CD4-positive, alpha-beta T cell treated with Interleukin-21 for 1 hour (primary cell): ENCODE measurements around the gene PAX5.

Experiments used
- DNase-seq: peaks from one replicate; pipeline ENCODE4 v3.0.0-alpha.2; 2020

The PAX5 gene

DNA sequence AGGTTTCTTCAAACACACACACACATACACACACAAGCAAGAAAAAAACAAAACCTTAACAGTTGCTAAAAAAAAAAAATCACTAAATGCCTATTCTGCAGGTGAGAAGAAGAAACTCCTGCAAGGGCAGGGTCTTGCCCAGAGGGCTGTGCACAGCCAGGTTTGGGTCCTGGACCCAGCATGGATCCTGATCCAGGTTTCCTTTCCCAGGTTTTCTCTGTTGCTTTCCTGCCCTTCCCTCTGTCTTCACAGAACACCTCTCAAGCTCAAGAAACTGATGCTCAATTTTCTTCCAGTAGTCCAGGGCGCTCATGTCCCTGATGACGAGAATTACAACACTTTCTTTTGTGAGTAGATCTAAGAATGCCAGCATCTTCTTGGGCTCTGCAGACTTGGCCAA lies 136.6 kb downstream of the PAX5 start:
- DNase-seq = no peak

DNA sequence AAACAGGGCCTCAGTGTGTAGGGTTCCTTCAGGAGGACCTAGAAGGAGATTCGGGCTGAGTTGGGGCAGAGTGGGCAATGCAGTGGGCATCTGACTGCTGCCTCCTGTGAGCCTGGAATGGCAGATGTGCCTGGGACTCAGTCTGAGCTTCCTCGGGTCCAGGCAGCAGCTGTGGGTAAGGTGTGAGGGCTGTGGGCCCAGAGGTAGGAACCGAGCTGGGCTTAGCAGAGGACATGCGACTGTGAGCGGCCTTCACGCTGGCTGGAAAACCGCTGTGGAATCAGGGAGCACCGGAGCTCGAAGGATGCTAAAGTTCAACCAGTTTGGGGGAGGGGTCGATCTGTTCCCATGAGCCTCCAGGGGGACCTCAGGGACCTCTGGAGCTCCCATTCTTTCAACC lies 137.0 kb downstream of the PAX5 start:
- DNase-seq = no peak

DNA sequence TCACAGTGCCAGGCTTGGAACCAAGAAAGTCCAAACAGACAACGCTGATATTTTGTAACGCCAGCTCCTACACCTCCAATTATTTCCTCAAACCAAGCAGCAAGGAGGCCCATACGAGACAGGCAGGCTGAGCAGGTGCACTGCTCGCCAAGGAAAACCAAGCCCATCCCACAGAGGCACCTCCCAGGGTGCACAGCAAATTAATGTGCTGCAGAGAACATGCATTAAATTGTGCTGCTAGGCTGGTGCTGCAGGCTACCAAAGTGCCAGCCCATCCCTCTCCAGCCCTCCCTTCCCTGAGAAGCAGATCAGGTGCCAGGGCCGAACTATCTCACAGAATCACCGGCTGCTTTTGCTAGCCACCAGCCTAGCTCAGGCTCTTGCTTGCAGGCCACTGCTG lies 137.8 kb downstream of the PAX5 start:
- no peak for DNase-seq

DNA sequence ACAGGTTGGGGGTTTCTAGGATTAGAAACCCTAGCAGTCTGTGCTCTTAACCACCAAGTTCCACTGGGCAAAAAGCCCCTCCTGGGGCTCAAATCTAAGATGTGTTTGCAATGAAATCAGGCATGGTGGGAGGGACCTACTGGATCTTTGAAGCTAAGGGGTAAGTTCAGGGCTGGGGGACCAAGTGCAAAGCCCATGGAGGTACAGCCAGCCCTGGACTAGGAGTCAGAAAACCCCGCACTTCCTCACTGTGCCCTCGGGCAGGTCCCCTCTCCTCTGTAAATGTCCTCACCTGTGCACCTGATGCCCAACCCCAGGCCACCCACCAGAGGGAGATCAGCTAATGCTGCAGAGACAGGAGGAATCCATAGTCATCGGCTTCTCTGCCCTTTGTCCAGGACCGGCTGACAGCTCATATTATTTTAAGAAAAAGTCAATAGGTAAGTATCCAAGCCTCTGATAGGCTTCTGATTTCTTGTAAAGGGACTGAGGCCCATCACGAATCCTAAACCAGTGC lies 138.3 kb downstream of the PAX5 start:
- DNase-seq = no peak

DNA sequence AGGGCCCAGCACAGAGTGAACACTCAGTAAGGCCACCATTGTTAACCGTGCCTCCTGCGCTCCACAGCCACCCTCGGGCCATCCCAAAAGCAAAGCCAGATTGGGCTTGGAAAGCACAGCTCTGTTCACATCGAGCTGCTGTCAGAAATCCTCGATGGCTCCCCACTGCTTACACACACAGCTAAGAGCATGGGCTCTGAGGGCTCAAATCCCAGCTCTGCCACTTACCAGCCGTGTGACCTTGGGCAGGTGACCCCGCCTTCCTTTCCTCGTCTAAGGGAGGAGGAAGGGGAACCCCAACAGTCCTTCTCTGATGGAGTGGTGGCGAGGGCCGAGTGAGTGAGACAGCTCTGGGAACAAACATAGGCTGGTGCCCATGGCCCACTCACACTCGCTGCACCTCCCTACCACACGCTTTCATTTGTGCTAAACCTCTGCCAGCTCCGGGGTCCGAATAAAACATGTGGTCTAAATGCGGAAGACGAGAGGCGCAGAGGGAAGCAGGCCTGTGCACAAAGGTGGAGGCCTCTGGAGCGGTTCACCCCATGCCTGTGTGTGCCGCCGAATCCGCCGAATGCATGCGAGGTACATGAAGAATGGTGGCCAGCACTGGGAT lies 139.3 kb downstream of the PAX5 start:
- no peak for DNase-seq

DNA sequence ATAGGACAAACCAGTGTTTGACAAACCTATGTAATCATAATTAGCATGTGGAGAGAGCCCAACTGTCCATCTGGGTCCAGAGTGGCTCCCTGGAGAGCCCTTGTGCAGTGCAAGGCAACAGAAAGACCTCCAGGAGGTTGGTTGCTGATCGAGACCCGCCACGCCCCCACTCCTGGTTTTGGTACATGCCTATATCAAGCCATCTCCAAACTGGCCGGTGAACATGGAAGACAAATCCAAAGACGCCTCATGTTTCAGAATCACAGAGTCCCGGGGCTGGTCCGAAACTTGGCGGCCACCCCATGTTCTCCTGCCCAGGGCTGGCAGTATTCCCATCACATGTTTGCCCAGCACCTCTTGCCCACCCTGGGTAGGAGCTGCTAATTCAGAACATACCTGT lies 140.2 kb downstream of the PAX5 start:
- DNase-seq = no peak

DNA sequence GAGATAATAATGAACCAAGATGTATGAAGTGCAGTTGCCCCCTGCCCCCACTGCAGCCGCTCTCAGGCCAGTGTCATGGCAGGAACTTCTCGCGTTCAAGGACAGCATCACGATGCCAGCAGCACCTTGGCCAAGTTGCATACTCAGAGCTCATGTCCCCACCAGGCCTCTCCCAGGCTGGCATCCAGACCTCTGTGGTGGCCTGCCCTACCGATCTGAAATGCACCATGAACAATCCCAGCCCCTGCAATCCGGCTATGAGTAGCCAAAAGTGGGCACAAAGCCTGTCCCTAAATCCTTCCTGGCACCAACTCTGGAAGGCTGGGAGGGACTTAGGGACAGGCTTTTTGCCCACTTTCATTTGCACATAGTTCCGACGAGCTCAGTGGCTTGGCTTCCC lies 140.9 kb downstream of the PAX5 start:
- no peak for DNase-seq

DNA sequence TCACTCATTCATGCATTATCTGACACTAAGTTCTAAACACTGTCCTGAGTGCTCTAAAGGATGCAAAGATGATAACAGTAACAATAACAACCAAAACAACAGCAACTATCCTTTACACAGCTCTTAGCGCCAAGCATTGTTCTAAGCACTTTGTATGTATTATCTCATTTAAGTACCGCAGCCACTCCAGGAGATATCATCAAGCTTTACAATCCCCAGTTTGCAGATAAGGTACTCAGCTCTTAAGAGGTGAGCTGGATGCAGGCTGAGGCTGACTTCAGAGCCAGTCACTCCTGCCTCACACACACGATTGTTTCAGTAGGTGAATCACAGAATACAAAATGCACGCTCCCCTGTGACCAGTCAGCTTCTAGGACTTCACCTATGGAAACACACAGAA lies 141.8 kb downstream of the PAX5 start:
- DNase-seq = no peak

DNA sequence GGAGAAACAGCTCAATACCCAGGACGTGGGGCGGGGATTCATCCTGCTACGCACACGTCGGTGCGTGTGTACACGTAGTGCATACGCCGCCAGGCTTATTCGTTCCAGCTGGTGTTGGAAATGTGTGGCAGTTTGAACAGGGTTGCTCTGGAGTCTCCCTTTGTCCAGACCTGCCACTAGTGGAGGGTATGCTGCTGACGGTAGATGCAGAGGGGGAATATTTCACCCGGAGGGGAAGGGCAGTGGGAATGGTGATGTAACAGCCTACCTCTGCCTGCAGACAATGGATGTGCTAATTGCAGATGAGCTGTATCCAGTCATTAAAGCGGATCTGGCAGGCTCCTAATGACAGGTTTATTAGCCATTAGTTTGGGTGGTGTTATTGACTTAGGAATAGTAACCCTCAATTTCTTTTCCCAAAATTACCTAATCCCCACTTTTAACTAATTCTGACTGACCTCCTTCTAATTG lies 142.7 kb downstream of the PAX5 start:
- no peak for DNase-seq

DNA sequence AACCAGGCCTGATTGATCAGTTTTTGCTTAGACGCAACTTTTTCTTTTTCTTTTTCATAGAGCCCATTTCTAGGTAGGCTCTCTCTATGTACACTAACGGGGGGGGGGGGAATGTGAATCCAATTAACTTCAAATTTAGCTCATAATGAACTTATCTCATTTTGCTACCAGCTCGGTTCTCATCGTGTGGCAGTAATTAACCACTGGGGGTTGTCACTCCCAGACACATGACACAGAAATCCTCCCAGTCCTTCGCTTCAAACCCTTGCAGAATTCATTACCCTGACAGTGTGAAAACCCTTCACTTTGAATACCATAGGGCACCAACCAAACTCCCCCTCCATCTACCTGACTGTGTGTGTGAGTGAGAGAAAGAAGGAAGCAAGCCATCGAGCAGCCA lies 144.2 kb downstream of the PAX5 start:
- DNase-seq = no peak

DNA sequence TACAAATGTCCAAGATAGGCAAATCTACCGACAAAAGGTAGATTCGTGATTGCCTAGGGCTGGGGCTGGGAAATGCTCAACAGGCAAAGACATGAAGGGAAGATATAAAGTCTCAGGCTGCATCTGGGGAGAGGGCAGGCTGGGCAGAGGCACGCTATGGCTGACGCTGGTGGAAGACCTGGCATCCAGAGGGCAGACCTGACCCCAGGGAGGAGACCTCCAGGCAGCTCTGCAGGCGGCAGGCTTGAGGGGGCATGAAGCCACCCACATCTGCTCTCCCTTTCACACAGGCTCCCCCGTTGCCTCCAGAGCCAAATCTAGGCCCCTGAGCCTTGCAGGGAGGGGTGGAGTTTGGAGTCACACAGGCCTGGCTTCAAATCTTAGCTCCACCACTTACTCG lies 145.5 kb downstream of the PAX5 start:
- no peak for DNase-seq

DNA sequence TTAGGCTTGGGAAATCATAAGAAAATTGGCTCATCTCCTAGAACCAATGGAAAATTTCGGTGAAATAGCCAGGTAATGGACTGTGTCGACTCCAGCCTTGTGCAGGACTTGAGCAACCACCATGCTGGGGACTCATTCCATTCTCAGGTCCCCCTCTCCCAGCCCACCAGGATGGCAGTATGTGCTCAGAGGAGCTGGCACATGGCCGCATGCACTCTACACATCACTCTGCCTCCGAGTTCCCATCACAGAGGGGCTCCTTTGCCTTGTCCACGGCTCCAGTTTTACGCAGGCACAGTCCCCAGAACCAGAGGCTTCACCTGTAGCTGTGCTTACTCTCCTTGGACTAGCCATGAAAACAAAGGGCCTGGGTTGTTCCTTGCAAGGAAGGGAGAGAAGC lies 149.3 kb downstream of the PAX5 start:
- DNase-seq = no peak

DNA sequence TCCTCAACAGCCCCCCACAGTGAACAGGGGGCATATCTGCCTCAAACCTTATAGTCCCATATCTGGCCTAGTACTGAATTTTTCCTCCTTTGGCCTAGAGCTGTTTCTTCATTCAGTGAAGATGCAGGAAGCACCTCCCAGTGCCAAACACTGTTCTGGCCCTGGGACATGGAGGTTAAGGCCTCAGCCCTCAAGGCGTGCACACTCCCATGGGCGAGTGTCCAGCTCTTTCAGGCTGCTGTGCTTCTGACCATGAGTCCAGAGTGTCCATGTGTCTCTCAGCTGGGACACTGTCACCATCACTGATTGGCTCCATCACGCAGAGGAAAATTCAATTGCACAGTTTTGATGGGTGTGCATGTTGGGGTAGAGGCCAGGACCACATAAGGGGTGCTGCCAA lies 151.5 kb downstream of the PAX5 start:
- no peak for DNase-seq

DNA sequence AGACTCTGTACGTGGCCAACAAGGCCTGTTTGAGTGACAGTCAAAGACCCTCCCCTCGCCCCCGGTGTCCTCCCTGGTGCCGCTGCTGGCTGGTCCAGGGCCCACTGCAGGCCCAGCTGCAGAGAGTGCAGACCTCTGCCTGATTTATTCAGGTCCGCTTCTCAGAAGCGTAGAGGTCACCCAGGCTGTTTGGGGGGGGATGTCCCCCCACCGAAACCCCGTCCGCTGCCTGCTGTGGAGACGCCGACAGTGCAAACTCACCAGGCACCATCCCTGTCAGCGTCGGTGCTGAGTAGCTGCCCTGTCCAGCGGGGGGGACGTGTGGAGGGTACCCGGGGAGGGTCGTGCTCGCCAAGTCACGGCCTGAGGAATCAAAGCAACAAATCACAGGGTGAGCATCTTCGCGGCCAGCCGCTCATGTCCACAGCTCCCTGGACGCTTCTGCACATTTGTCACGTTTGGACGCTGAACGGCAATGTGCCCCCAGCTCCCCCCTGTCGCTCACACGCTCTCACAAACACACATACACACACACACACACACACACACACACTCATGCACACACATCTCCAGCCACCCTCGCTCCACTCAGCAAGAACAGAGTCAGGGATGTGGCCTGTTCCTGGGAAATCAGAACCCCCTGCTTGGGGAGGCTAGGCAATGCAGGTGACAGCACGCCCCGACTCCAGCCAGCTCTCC lies 152.2 kb downstream of the PAX5 start:
- no peak for DNase-seq

DNA sequence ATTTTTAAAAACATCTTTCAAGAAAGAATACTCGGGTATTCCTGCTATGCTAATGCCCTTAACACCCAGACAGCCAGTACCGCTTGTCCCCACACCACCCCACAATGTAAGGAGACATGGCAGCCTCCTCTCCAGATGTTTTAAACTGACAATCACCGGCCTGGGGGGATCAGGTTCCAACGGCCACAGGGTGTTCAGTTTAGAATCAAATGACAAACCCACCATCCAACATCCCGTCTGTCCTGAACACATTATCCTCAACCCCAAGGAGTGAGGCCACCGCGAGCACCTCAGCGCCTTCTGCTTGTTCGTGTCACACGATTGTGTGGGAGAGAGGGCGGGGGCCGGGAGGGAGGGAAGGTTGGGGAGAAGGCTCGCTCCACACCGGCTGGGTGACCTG lies 152.8 kb downstream of the PAX5 start:
- no peak for DNase-seq

DNA sequence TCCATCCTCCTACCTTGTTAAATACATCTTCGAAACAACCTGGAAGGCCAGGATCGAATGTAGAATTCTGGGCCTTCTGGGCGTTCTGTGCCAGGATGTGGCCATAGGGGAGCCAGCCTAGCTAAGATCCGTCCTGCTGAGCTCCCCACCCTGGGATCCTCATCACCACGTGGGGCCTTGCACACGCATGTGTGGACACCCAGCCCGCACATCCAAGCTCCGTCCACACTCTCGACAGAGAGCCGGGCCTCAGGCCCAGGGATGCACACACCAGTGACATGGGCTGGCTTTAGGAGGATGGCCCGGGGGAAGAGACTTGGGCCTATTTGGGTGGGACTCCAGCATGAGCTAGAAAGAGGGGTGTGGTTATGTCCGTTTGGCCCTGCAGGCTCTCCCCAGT lies 154.0 kb downstream of the PAX5 start:
- no peak for DNase-seq

DNA sequence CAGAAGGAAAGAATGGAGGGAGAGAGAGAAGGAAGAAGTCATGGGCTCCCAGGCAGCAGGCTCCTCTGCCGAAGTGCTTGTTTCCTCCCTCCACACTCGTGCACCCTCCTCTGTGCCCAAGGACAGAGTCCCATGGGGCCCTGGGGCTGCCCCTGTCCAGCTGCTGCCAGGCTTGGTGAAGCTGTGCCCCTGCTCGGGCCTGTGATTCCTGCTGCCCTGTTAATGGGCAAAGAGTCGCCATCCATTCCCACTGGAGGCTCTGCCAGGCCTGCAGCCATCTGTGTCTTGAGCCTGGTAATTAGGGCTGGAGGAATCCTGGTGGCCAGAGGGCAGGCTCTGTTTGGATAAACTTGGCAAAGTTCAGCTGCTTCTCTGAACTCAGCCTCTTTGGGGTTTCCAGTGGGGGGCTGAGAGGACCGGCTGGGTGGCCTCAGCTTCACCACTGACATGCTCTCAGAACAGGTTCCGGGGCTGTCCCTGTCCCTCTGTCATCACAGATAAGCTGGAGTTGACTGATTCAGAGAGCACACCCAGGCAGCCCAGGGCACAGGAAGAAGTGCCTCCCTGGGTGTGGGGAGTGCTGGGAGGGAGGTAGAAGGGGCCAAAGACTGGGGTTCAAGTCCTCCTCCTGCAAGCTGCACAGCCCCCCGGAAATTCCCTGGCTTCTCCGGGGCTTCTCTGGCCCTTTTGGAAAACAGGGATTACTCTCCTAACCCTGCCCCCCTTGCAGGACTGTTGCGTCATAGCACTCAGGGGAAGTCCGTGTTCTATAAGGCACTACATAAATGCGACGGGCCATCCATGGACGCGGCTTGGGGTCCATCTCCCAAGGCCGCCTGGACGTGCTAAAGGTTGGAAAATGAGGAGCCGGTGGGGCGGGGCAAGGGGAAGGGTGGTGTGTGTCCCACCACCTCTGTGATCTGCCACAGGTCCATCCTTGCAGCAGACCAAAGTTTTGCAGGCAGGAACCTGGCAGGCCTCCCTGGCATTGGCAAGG lies 154.8 kb downstream of the PAX5 start:
- DNase-seq = no peak

DNA sequence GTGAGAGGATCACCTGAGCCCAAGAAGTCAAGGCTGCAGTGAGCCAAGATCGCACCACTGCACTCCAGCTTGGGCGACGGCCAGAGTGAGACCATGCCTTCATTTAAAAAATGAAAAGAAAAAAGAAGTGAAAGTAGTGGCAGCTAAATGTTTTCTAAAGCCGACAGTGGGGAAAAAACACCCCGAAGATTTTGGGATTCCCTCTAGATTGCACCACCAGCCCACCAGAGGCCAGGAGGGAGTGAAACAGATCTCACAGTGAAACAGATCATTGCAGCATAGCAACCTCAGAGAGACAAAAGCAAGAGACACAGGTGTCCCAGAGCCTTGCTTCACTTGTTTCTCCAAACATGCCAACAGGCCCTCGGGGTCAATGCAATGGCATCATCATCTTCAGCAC lies 156.8 kb downstream of the PAX5 start:
- DNase-seq = no peak

DNA sequence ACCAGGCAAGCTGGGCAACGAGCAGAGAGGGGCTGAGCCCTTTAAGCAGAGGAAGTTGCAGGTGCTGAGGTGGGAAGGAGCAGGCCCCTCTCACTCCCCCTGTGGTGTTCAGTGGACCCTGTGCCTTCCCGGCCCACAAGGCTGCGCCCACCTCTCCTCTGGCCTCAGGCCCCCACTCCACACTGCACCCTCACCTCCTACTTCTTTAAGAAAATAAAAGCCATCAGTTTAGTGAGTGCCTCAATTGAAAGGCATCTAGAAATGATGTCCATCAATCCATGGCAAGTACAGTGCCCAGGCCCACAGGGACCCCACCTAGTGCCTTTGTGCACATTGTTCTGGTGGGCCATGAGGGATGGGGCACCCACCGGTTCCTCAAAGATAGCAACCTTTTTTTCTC lies 158.0 kb downstream of the PAX5 start:
- DNase-seq = no peak

DNA sequence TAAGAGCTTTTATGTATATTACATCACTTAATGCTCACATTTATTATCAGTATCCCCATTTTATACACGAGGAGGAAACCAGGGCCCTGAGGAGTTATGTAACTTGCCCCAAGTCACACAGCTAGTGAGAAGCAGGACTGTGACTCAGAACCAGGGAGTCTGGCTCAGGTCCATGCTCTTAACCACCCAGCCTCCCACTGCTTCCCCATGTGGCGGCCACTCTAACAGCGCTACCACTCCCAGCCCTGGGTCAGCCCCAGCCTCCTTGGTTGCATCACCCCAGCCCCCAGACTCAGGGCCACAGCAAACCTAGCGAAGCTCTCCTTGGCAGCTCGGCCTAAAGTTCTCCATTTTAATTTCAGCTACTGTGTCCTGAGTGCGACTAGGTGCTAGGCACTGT lies 159.1 kb downstream of the PAX5 start:
- DNase-seq = no peak

DNA sequence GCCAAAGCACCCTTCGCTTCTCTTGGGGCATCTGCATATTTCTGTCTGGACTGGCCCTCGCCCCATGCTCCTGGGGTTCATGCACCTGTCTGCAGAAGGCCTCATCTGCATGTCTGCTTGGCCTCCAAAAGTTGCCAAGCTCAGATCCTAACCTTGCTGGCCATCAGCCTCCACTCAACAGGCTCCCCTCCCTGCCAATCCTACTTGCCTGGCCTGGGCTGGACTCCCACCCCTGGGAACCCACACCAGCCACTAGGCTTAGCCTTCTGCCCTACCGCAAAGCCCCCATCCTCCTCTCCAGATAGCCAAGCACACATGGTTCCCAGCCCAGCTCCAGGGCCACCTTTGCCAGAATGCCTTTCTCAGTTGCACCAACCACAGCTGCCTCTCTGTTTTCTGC lies 159.8 kb downstream of the PAX5 start:
- no peak for DNase-seq

DNA sequence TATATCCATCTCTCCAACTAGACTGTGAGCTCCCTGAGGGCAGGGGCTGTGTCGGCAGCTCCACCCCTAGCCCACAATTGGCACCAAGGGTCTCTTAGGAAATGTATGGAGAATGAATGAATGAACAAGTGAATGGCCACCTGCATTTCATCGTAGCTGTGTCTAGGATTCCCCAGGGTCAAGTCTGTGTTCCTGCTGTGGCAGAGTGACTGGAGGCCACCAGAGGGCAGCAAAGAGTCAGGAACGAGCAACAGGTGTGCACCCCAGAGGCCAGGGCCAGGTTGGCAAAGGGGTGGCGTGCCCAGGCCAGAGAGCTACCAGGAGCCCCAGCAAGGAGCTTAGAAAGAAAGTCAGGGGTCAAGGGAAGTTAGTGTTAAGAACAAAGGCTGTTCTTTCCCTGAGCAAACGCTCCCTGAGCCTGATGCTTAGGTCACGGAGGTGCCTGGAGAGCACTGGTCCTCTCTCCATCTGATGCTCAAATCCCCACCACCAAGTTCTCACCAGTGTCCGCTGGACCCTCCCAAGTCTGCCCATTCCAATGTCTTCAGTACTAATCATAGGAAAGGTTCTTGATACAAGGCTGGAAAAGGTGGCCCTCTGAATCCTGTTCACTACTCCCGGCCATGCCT lies 160.7 kb downstream of the PAX5 start:
- DNase-seq = peak; percentile 66

DNA sequence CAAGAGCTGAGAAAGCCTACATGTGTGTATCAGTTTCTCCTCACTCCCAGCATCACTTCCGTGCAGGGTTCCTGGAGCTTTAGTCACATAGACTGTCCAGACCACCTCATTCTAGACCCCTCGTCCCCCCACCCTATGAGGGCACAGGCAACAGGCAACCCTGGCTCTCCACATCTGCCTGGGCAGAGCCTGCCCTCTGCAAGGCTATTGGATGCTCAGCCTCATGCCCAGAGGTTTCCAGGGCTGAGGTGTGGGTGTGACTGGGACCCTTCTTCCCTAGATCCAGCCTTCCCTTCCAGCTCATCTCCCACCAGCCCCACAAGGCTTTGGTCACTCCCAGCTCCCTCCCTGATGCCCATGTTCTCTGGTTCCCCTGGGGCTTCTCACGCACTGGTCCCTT lies 161.4 kb downstream of the PAX5 start:
- DNase-seq = no peak
